CD14-positive monocyte (primary cell): ENCODE data around the gene ERC1. TPM values are rescaled to one million over a fixed set of nuclear protein-coding genes. Genes with fewer than 3 reads are reported as not detected.

ENCODE experiments used
- DNase-seq, 3 donors: peaks; one replicate each; pipeline ENCODE4 v3.0.0-alpha.2; 2011 to 2022
- H2AFZ ChIP-seq: 2 replicates; pipeline ENCODE4 v1.6.0; 2012; ENCODE audit warnings: mild to moderate bottlenecking, low read depth, low read length, inconsistent platforms; ENCODE audit not compliant: insufficient read depth, poor library complexity, severe bottlenecking
- H3K27ac ChIP-seq, 2 donors: 1 replicate in 1 of 2; 2 replicates in 1 of 2; pipeline ENCODE4 v1.5.1; 2012 to 2013; ENCODE audit warnings: low read length in 2 of 2, control low read depth in 1 of 2, inconsistent platforms in 1 of 2, low read depth in 1 of 2, mild to moderate bottlenecking in 1 of 2
- H3K27me3 ChIP-seq, 2 donors: one replicate each; pipeline versions ENCODE4 v1.6.0 to v1.6.1; 2011 to 2013; ENCODE audit warnings: low read length in 2 of 2; ENCODE audit not compliant: control insufficient read depth in 2 of 2, insufficient read depth in 2 of 2
- H3K36me3 ChIP-seq, 2 donors: replicated peaks in 1 of 2; 1 replicate in 1 of 2; 2 replicates in 1 of 2; pipeline versions ENCODE4 v1.5.1 to v1.6.1; 2012 to 2013; ENCODE audit warnings: low read length in 2 of 2, control low read depth in 1 of 2, inconsistent platforms in 1 of 2, mild to moderate bottlenecking in 1 of 2; ENCODE audit not compliant: insufficient read depth in 2 of 2, control insufficient read depth in 1 of 2
- H3K4me1 ChIP-seq, 2 donors: 1 replicate in 1 of 2; 2 replicates in 1 of 2; pipeline versions ENCODE4 v1.5.1 to v1.6.1; 2012 to 2013; ENCODE audit warnings: low read length in 2 of 2, control low read depth in 1 of 2, inconsistent platforms in 1 of 2, mild to moderate bottlenecking in 1 of 2, moderate library complexity in 1 of 2; ENCODE audit not compliant: insufficient read depth in 2 of 2, control insufficient read depth in 1 of 2
- H3K4me2 ChIP-seq: replicated peaks from 2 replicates; pipeline ENCODE3; 2012; ENCODE audit warnings: low read length, moderate library complexity, mild to moderate bottlenecking; ENCODE audit not compliant: poor library complexity, severe bottlenecking; ENCODE audit errors: extremely low read depth
- H3K4me3 ChIP-seq, 3 experiments: fragments of 200-600 bp in 1 of 3; sonication (generic) in 1 of 3; replicated peaks in 1 of 3; 1 replicate in 2 of 3; 2 replicates in 1 of 3; pipeline ENCODE4 v1.5.1; 2011 to 2013; ENCODE audit warnings: low read length in 3 of 3, mild to moderate bottlenecking in 3 of 3, control low read depth in 2 of 3, low read depth in 2 of 3, inconsistent platforms in 1 of 3, moderate library complexity in 1 of 3
- H3K79me2 ChIP-seq: 2 replicates; pipeline ENCODE4 v1.6.0; 2012; ENCODE audit warnings: mild to moderate bottlenecking, control low read depth, inconsistent platforms, low read length, moderate library complexity; ENCODE audit not compliant: insufficient read depth
- H3K9ac ChIP-seq: 2 replicates; pipeline ENCODE4 v1.6.0; 2017; ENCODE audit warnings: low read length, mild to moderate bottlenecking; ENCODE audit not compliant: insufficient read depth, poor library complexity, severe bottlenecking
- H3K9me3 ChIP-seq, 2 donors: replicated peaks in 1 of 2; 1 replicate in 1 of 2; 2 replicates in 1 of 2; pipeline versions ENCODE4 v1.5.1 to v1.6.1; 2012 to 2013; ENCODE audit warnings: low read length in 2 of 2, control low read depth in 1 of 2; ENCODE audit not compliant: control insufficient read depth in 1 of 2, insufficient read depth in 1 of 2
- H4K20me1 ChIP-seq: 2 replicates; pipeline ENCODE4 v1.6.0; 2012; ENCODE audit warnings: mild to moderate bottlenecking, low read length, control low read depth, moderate library complexity; ENCODE audit not compliant: insufficient read depth
- H3K27ac Mint-ChIP-seq, 7 donors: one replicate each; pipeline ENCODE4 v1.8.0; 2020; ENCODE audit warnings: mild to moderate bottlenecking in 7 of 7, mixed read lengths in 7 of 7, moderate library complexity in 6 of 7, inconsistent platforms in 2 of 7
- H3K27me3 Mint-ChIP-seq, 3 donors: one replicate each; pipeline ENCODE4 v1.8.0; 2021 to 2022; ENCODE audit warnings: low read depth in 3 of 3, mild to moderate bottlenecking in 3 of 3, mixed read lengths in 3 of 3, moderate library complexity in 3 of 3, inconsistent platforms in 1 of 3
- H3K36me3 Mint-ChIP-seq, 2 donors: one replicate each; pipeline ENCODE4 v1.8.0; 2020; ENCODE audit warnings: mixed read lengths in 2 of 2, inconsistent platforms in 1 of 2, mild to moderate bottlenecking in 1 of 2
- H3K4me1 Mint-ChIP-seq: one replicate; pipeline ENCODE4 v1.8.0; 2020; ENCODE audit warnings: mild to moderate bottlenecking, mixed read lengths
- H3K4me3 Mint-ChIP-seq, 2 donors: one replicate each; pipeline ENCODE4 v1.8.0; 2020; ENCODE audit warnings: mild to moderate bottlenecking in 2 of 2, mixed read lengths in 2 of 2, moderate library complexity in 1 of 2
- H3K9me3 Mint-ChIP-seq, 7 donors: one replicate each; pipeline ENCODE4 v1.8.0; 2020 to 2022; ENCODE audit warnings: mixed read lengths in 7 of 7, mild to moderate bottlenecking in 6 of 7, moderate library complexity in 6 of 7, inconsistent platforms in 2 of 7
- WGBS: methylation state at CpG from one replicate; pipeline ENCODE4 v1.1.5; 2013; ENCODE audit warnings: missing lambda C conversion rate; ENCODE audit not compliant: insufficient coverage; 5-methylcytosine and 5-hydroxymethylcytosine counted together
- intact Hi-C, 2 donors: fragments of 100-400 bp; cut with micrococcal nuclease; formaldehyde crosslinking; loops; one replicate each; pipeline versions ENCODE4 v1.15.0 to v1.15.1; 2023
- polyA plus RNA-seq, 3 donors: library from polyadenylated mRNA; depleted of rRNA in 1 of 3; unstranded in 2 of 3; stranded (reverse) in 1 of 3; fragments of 300-500 nt in 2 of 3; fragments of >200 nt in 1 of 3; fragmentation: Illumina TruSeq in 2 of 3; gene quantifications; 1 replicate in 2 of 3; 2 replicates in 1 of 3; pipeline ENCODE4 v1.2.3, GENCODE V29; 2012 to 2021
- TF ChIP-seq, protein P1 (sequence below): fragments of 200-600 bp; IDR thresholded peaks from one replicate; pipeline ENCODE4 v1.8.0; 2022; ENCODE audit warnings: antibody characterized with exemption, mild to moderate bottlenecking

Gene ERC1
- polyA plus RNA-seq, 3 donors = 4.0 to 14.3 (median 5.1) TPM

DNA sequence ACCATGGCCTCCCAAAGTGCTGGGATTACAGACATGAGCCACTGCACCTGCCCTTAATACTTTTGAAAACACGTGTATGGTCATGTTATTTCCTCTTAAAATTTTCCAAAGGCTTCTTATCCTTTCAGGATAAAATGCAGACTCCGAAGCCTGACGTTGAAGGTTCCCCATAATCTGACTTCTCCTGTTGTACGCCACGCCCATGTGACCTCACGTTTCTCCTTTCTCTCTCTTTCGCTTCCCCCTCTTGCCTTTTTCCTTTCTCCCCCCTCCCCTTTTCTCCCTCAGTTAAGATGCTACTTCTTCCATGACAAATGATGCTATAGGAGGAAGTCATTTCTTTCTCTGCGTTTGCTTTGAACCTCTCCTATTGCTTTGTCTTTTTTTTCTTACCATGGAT lies 337.4 kb downstream of the ERC1 start:
- 0% methylated on average over 3 of the region's 8 CpGs for WGBS
- no peak overlapping the region for H3K9ac ChIP-seq

DNA sequence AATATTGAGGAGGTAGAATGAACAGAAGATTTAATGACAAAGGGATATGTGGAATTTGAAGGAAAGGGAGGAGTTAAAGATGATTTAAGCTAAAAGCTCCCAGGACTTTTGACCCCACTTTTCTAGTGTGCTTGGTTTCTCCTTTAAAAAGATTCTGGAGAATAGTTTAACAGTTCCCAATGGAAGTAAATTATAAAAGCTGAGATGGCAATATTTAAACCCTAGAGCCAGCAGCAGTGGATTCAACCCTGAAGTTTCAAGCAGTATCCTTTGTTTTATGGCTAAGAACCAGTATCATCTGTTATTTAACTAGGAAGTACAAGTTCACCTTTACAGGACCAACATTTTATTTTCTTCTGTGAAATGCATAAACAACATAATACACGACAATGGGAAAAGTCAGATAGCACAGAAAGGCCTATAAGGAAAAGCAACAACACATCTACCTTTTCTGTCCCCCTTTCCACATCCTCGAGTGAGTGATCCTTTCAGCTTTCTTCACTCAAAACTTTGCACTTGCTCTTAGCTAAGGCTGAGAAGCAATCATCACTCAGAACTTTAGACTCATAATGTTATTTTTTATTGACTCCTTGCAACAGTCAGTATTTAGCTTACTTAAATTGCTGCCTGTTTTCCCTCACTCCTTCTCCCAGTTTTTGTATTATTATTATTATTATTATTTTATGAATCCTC lies 338.9 kb downstream of the ERC1 start:
- TF ChIP-seq, protein P1, sequence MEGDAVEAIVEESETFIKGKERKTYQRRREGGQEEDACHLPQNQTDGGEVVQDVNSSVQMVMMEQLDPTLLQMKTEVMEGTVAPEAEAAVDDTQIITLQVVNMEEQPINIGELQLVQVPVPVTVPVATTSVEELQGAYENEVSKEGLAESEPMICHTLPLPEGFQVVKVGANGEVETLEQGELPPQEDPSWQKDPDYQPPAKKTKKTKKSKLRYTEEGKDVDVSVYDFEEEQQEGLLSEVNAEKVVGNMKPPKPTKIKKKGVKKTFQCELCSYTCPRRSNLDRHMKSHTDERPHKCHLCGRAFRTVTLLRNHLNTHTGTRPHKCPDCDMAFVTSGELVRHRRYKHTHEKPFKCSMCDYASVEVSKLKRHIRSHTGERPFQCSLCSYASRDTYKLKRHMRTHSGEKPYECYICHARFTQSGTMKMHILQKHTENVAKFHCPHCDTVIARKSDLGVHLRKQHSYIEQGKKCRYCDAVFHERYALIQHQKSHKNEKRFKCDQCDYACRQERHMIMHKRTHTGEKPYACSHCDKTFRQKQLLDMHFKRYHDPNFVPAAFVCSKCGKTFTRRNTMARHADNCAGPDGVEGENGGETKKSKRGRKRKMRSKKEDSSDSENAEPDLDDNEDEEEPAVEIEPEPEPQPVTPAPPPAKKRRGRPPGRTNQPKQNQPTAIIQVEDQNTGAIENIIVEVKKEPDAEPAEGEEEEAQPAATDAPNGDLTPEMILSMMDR = no peak
- DNase-seq = no peak
- no peaks in the 10 kb centered on the region for H3K36me3 ChIP-seq
- Mint-ChIP-seq H3K36me3 (peaks cover 5 to 20% of the 10 kb centered on the region in 2 donors), H3K27me3 (no peaks in the 10 kb centered on the region), H3K4me3 (no peak overlapping the region), H3K4me1 (peaks cover 37% of the 10 kb centered on the region), H3K9me3 (peaks cover 2 to 10% (median 4%) of the 10 kb centered on the region in 7 donors), H3K27ac (peak overlapping the region in 2 of 7 donors; percentile 58 to 77)
- 100% methylated on average over 1 of the region's 2 CpGs for WGBS
- H3K4me1 ChIP-seq = peaks cover 19 to 32% of the 10 kb centered on the region in 2 donors
- H3K9me3 ChIP-seq = no peaks in the 10 kb centered on the region
- H3K4me2 ChIP-seq = no peak overlapping the region
- no peaks in the 10 kb centered on the region for H3K79me2 ChIP-seq
- intact Hi-C loops = no loop called here
- H3K4me3 ChIP-seq = no peak overlapping the region
- H3K27me3 ChIP-seq = no peaks in the 10 kb centered on the region
- no peak overlapping the region for H2AFZ ChIP-seq
- no peak overlapping the region for H3K9ac ChIP-seq
- no peaks in the 10 kb centered on the region for H4K20me1 ChIP-seq
- no peak overlapping the region for H3K27ac ChIP-seq

More for the DNA sequence above, 337.4 kb downstream of the ERC1 start:
- Mint-ChIP-seq H3K4me1 (peaks cover 52% of the 10 kb centered on the region), H3K36me3 (peaks cover 4 to 9% of the 10 kb centered on the region in 2 donors), H3K27me3 (no peaks in the 10 kb centered on the region), H3K4me3 (peak overlapping the region in 1 of 2 donors; percentile 9), H3K9me3 (peaks cover 0 to 5% (median 3%) of the 10 kb centered on the region in 7 donors), H3K27ac (peak overlapping the region; percentile 68 to 91 (median 86))
- H3K27ac ChIP-seq = peak overlapping the region; percentile 67 to 81
- H4K20me1 ChIP-seq = no peaks in the 10 kb centered on the region
- intact Hi-C loops = no loop called here
- no peaks in the 10 kb centered on the region for H3K36me3 ChIP-seq
- H3K4me2 ChIP-seq = peak overlapping the region; percentile 58
- DNase-seq = peak; percentile 85 to 92 (median 86)
- no peaks in the 10 kb centered on the region for H3K79me2 ChIP-seq
- no peaks in the 10 kb centered on the region for H3K27me3 ChIP-seq
- peak overlapping the region in 1 of 3 experiments; percentile 27 for H3K4me3 ChIP-seq
- no peak overlapping the region for H2AFZ ChIP-seq
- TF ChIP-seq, protein P1 = no peak
- H3K4me1 ChIP-seq = peaks cover 31 to 47% of the 10 kb centered on the region in 2 donors
- H3K9me3 ChIP-seq = no peaks in the 10 kb centered on the region
